GM10847 (cell line): Measurements from ENCODE around the gene WAS.

Source experiments
- POLR2A ChIP-seq: IDR thresholded peaks from 2 replicates; pipeline ENCODE4 v1.6.1; 2011; ENCODE audit not compliant: insufficient read length; ENCODE audit errors: extremely low read depth

The WAS gene

DNA sequence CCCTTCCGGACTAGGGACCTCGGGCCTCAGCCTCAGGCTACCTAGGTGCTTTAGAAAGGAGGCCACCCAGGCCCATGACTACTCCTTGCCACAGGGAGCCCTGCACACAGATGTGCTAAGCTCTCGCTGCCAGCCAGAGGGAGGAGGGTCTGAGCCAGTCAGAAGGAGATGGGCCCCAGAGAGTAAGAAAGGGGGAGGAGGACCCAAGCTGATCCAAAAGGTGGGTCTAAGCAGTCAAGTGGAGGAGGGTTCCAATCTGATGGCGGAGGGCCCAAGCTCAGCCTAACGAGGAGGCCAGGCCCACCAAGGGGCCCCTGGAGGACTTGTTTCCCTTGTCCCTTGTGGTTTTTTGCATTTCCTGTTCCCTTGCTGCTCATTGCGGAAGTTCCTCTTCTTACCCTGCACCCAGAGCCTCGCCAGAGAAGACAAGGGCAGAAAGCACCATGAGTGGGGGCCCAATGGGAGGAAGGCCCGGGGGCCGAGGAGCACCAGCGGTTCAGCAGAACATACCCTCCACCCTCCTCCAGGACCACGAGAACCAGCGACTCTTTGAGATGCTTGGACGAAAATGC lies at the start of gene WAS:
TSS of gene WAS (plus strand) at position 389 of the 572 bp plus-strand sequence. CDS start at position 444, 55 bp downstream.
- TF ChIP-seq POLR2A, result no peak

DNA sequence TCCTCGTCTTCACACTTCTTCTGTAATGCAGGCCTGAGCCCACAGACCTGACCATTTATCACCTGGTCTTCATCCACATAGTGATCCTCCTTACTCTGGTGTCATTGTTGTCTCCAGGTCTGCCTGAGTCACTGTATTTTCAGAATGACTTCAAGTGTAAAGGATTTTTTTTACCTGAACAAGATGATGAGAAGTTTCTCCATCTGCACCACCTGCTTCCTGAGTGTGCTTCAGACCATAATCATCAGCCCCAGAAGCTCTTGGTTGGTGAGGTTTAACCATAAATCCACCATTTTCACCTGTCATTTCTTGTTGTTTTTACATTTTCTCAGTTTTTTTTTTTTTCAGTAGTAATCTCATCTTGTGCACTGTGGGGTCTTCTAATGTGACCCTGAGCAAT lies 47.3 kb upstream of the WAS start:
- no peak for TF ChIP-seq POLR2A

DNA sequence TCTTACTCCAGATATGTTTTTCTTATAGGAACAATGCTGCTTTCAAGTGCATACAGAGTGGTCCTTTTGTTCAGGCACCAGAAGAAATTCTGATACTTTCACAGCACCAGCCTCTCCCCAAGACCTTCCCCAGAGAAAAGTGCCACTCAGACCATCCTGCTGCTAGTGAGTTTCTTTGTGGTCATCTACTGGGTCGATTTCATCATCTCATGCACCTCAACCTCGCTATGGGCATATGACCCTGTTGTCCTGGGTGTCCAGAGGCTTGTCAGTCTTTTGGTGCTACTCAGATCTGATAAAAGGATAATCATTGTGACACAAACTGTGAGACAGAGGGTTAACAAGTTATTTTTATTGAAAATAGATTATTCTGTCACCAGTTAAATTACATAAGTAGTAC lies 46.8 kb upstream of the WAS start:
- no peak for TF ChIP-seq POLR2A

- TF ChIP-seq POLR2A, result no peak
Observed at GRCh38 chrX:48645669-48646068, 37.9 kb upstream of the WAS start.

DNA sequence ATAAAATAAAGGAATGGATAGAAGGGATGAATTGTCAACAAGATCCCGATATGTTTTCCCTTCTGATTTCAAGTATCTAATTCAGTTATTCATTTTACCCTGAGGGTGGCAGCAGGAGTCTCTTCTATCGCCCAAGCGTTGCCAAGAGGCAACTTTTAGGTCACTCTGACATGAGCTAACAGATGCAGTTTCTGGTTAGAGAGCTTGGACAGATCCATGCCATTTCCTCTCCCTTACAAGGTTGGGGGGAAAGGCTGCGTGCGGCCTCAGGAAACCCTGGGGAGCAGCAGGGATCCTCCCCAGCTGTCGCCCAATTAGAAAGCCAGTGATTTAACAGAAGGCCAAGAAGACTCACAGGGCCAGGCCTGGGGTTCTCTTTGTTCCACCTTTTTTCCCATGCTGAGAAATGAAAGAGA lies 35.3 kb upstream of the WAS start:
- no peak for TF ChIP-seq POLR2A

DNA sequence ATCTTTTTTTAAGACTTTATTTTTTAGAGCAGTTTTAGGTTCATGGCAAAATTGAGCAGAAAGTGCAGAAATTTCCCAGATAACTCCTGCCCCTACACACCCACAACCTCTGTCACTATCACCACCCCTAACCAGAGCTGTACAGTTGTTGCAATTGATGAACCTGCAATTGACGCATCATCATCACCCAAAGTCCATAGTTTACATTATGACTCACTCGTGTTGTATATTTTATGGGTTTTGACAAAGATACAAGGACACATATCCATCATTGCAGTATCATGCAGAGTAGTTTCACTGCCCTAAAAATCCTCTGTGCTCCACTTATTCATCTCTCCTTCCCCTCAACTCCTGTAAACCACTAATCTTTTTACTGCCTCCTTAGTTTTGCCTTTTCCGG lies 34.5 kb upstream of the WAS start:
- TF ChIP-seq POLR2A, result no peak

DNA sequence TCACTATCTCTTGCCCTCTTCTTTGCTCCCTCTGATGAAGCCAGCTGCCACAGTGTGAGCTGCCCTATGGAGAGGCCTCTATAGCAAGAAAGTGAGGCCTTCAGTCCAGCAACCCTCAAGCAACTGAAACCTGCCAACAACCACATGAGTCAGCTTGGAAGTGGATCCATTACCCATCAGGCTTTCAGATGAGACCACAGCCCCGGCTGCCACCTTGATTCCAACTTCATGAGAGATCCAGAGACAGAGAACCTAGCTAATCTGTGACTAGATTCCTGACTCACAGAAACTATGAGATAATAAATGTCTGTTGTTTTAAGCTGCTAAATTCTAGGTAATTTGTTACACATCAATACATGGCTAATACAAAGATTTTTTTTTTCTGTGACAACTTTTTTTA lies 20.4 kb upstream of the WAS start:
- TF ChIP-seq POLR2A, result no peak

DNA sequence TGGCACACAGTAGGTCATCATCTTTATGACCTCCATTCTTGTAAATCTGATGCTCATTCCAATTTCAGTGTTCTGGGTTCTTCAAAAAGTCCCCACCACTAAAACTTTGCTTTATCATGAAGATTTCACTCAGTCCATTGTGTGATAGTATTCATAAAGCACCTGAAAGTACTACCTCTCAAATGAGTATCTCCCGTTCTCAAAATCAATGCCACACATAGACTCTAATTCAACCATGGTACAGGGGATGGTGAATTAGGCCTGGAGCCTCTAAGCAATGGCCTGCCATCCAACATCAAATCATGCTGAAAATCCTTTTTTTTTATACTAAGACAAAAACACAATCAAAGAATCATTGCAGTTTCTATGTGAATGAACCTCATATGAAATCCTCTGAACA lies 19.4 kb upstream of the WAS start:
- TF ChIP-seq POLR2A, result no peak

DNA sequence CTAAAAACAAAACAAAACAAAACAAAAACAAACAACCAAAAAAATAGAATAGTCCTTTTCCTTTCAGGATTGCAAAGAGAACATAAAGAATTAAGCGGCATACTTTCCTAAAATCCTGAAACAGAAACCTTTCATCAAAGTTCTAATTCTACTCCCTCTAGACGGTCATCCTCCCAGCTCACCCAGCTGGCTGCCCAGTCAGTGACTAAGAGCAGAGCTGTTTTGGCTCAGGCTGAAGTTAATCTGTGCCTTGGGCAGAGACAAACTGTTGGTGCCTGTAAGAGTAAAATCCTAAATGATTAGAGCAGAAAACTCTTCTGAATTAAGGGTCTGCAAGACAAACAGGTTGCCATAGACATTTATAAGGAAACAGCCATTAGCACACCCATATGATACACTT lies 17.6 kb upstream of the WAS start:
- no peak for TF ChIP-seq POLR2A

DNA sequence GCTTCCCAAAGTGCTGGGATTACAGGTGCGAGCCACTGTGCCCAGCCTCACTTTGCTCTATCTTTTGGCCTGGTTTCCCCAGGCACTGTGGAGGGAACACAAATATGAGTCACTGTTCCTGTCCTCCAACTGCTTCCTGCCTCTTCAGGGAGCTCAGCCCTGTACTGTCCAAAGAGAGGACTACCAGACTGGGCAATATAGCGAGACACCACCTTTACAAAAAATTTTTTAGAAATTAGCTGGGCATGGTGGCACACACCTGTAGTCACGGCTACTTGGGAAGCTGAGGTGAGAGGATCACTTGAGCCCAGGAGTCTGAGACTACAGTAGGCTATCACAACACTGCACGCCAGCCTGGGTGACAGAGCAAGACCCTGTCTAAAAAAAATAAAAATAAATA lies 16.9 kb upstream of the WAS start:
- TF ChIP-seq POLR2A, result no peak

GRCh38 chrX:48667509-48667908 lies 16.1 kb upstream of the WAS start:
- TF ChIP-seq POLR2A, result no peak

DNA sequence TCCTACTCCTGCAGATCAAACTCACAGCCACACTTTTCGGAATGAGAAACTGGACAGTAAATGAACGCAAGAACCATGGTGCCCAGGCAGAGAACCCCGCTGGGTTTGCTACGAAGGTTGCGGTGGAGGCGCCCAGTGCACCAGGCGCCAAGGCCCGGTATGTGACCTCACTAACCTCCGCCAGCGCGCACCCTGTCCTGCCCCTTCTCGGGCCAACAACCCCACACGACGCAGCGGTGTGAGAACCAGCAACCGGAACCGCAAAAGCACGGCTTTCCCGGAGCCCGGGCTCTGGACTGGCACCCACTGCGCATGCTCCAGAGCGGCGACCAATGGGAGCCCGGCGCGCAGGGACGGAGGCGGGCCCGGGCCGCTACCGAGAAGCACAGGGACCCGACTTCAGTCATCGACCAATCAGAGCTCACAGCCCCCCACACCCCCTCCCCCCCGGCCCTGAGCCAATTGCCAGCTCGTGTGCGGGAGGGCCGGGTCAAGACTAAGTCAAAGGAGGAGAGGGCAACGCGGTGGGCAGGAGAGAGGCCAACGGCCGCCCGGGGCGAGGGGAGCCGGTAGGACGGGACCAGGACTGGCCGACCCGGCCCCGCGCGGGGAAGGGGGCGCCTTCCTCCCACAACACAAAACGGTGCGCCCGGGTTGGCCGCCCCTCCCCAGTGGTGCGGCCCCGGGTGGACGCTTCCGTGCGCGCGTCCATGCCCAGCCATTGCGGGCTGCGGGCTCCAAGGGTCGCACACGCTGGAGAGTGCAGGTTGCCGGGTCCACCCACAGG lies 7.3 kb upstream of the WAS start:
- TF ChIP-seq POLR2A, result peak; percentile 54

DNA sequence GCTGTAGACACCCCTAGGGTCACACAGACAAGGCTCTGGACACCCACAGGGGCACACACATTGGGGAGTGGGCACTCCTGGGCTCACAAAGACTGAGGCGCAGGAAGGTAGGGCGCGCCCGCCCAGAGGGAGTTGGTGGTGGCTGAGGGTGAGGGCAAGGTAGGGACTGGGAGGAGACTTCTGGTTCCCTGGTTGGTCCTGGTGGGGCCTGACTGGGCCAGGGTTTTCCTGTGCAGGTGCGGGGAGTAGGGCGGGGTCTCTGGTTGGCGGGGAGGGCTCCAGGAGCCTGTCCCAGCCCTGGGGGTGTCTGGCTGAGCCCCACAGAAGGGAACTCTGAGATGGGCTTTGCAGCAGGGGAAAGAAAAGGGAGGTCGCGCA lies 6.7 kb upstream of the WAS start:
- TF ChIP-seq POLR2A, result no peak

DNA sequence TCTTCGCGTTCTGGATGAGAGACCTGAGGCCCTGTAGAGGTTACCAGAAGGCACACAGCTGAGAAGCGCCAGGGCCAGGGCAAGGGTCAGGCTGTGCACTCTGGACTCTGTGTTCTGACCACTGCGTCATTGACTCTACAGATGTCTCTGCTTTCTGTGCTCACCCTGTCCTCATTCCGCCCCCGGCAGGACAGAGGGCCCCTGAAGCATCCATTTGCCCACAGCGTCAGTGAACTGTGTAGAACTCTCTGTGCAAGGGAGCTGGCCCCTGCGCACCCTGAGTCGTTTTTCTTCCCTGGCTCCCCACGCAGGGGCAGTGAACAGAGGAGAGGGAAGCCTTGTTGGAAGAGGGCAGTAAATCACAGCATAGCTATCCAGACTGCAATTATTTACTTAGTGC lies 6.1 kb upstream of the WAS start:
- no peak for TF ChIP-seq POLR2A

DNA sequence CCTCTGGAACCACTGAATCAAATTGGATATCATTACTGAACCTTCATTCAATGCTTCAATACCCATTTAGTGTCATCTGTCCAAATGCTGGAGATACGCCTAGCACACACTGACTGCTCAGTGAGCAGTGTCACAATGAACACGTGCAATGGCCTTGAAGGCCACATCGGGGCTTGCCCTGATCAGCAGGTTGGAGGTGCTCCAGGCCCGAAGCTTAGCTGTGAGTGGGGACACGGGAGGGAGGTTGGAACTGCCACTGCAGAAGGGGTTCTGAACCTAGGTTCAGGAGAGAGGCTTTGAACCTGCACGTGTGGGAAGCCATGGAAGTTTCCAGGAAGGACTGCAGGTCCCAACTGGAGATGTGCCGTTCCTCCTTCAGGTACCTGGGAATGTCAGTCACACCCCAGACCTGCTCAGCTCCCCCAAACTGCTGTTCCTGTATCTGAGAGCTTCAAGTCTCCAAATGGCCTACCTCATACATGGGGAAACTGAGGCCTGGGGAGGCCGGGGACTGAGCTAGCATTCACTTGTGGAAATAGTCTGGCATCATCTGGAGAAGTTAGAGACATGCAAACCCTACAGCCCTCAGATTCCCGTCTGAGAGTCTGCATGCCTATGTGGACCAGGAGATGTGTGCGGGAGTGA lies 1.9 kb upstream of the WAS start:
- no peak for TF ChIP-seq POLR2A

DNA sequence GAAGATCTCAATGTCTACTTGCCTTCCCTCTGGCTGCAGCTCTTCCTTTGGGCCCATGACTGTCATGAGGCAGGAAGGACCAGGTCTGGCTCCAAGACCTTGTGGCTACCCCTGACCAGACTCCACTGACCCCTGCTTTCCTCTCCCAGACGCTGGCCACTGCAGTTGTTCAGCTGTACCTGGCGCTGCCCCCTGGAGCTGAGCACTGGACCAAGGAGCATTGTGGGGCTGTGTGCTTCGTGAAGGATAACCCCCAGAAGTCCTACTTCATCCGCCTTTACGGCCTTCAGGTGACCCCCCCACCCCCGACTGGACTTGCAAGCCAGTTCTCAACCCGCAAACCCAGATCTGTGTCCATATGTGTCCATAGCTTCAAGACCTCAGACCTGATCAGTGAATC lies 535 bp downstream of the WAS start:
- TF ChIP-seq POLR2A, result no peak
